NCI-H1930 (cell line): ENCODE results near the gene DNAH10.

Source experiments
- DNase-seq, 2 experiments: peaks; one replicate each; lab custom pipeline; 2025; lab: John Stamatoyannopoulos, UW

Gene DNAH10

GRCh38 chr12:123888989-123889388 is 126.9 kb downstream of the DNAH10 start:
- no peak for DNase-seq

- DNase-seq = no peak
Measured at GRCh38 chr12:123889848-123890535, 127.9 kb downstream of the DNAH10 start.

GRCh38 chr12:123890536-123890902 is 128.4 kb downstream of the DNAH10 start:
- no peak for DNase-seq

GRCh38 chr12:123891011-123891410 is 128.9 kb downstream of the DNAH10 start:
- no peak for DNase-seq

- DNase-seq = no peak
Measured at GRCh38 chr12:123891516-123892179, 129.5 kb downstream of the DNAH10 start.

GRCh38 chr12:123892180-123892559 is 130.1 kb downstream of the DNAH10 start:
- DNase-seq = no peak

GRCh38 chr12:123892853-123893252 is 130.8 kb downstream of the DNAH10 start:
- DNase-seq = no peak

GRCh38 chr12:123893276-123893675 is 131.2 kb downstream of the DNAH10 start:
- DNase-seq = no peak

- no peak for DNase-seq
Measured at GRCh38 chr12:123894823-123895345, 132.8 kb downstream of the DNAH10 start.

- no peak for DNase-seq
Measured at GRCh38 chr12:123895451-123895850, 133.3 kb downstream of the DNAH10 start.

- DNase-seq = no peak
Measured at GRCh38 chr12:123896767-123897166, 134.7 kb downstream of the DNAH10 start.

- DNase-seq = no peak
Measured at GRCh38 chr12:123897221-123897620, 135.1 kb downstream of the DNAH10 start.

- no peak for DNase-seq
Measured at GRCh38 chr12:123898673-123899072, 136.6 kb downstream of the DNAH10 start.

GRCh38 chr12:123899368-123899767 is 137.3 kb downstream of the DNAH10 start:
- DNase-seq = no peak

GRCh38 chr12:123900871-123901376 is 138.8 kb downstream of the DNAH10 start:
- no peak for DNase-seq

GRCh38 chr12:123902821-123903220 is 140.7 kb downstream of the DNAH10 start:
- no peak for DNase-seq

GRCh38 chr12:123903301-123904065 is 141.4 kb downstream of the DNAH10 start:
- no peak for DNase-seq

- no peak for DNase-seq
Measured at GRCh38 chr12:123905319-123905925, 143.3 kb downstream of the DNAH10 start.

GRCh38 chr12:123906711-123907420 is 144.8 kb downstream of the DNAH10 start:
- no peak for DNase-seq

- no peak for DNase-seq
Measured at GRCh38 chr12:123907726-123908476, 145.8 kb downstream of the DNAH10 start.
